ENCODE data around the gene MYO5A.

GRCh38 chr15:52422001-52422400 is 106.7 kb downstream of the MYO5A start:
- TF ChIP-seq CTCF (IDR thresholded peaks at IDR 0.05) (no peak), EP300 (IDR thresholded peaks at IDR 0.05; ENCODE audit: low read depth) (no peak), POLR2A (IDR thresholded peaks at IDR 0.05) (no peak), POLR2AphosphoS5 (IDR thresholded peaks at IDR 0.05) (no peak)

Data from transverse colon (tissue), 4 donors.